Ureter (tissue), 1 donor: ENCODE data around the gene TRIL. TPM values are rescaled to one million over a fixed set of nuclear protein-coding genes. Genes with fewer than 3 reads are reported as not detected.

Source experiments
- DNase-seq: peaks from one replicate; pipeline ENCODE4 v3.0.0-alpha.2; 2020; ENCODE audit warnings: low spot score
- total RNA-seq: library from RNA; stranded (reverse); gene quantifications from one replicate; pipeline ENCODE4 v1.2.4, GENCODE V29; 2023
- donor health status: DM: yes; HTN: yes; CAD: no.

TRIL gene
- total RNA-seq, 1 donor from 2014 or later = 1.6 TPM

DNA sequence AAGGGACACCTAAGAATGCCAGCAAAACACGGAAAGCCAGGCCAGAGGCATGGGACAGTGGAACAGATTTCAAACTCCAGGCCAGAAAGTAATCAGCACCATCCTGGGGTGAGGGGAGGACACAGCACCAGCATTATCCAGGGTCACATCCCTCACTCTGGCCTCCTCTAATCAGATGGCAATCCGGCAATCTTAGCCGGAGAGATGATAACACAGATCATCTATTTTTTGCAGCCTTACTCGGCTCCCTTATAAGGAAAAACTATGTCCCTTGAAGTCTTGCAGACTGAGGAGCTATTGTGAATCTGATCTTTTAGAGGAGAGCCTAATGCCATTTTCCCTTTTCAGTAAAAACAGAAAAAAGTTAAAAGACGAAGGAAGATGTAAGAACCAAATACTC is 16.5 kb downstream of the TRIL start:
- no peak for DNase-seq

DNA sequence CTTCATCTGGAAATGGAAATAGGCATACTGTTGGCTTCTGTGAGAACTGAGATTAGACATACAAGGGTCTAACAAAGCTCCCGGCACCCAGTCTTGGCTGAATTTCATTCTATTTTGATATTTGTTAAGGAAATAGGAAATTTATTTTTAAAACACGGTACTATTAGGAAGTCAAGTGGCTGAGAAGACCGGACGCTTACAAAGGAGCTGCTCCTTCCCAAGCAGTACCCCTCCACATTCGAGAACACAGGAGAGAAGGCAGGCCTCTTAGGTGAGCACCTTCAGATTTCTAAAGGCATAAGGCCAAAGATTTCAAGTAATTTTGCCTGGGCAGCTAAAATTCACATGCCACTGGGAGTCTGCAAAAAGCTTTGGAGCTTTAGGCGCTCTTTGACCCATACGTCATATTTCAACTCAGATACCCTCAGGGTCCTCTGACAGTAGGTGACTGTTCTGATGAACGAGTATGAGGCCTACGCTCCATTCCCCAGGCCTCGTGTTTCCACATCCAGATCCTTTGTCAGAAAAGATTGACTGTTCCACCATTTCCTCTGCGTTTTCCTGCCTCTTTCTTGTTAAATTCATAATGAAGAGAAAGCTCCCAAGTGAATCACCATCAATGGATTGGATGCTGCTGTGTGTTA is 17.3 kb downstream of the TRIL start:
- DNase-seq = no peak

DNA sequence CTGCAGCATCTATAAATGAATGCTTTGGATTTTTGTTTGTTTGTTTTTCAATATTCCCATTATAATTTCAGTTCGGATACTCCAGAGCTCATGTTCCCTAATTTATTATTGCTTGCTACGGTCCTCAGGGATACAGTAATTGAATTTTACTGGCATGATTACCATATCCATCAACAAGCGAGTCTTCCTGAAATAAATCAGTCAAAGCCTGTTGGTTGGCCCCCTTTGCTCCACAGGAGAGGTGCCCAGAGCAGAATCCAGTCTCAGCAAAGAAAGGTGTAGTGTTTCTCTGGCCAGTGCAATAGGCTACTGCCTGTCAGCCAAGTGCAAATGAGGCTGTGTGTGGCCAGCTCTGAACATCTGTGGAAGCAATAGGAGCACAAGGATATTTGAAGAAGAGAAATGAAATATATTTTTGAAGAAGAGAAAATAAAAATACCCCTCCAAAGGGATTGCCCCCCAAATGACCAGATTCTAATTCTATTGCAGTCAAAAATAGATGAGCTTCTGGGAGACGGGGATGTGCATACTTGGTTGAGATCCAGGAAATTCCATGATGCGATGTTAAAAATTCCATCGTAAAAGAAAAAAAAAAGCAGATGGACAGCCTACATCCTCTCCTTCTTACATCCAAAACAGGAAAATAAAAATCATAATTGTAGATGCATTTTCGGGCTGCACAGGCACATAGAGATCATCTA is 18.1 kb downstream of the TRIL start:
- no peak for DNase-seq

DNA sequence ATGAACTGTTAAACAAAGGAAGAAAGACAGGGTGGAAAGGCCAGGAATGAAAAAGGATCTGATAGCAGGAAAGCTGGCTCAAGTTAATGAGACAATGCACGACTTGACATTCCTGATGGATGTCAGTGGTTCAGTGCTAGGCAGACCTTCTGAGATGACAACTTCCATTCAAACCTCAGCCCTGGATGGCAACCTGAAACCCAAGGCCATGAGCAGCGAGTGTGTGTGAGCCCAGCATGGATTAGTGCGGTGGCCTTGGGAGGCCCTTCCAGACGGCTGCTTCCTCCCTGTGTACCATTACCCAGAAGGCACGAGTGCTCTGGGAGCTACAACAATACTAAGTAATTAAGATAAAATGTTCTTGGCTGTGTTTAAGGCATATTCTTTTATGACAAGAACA is 18.8 kb downstream of the TRIL start:
- DNase-seq = no peak

DNA sequence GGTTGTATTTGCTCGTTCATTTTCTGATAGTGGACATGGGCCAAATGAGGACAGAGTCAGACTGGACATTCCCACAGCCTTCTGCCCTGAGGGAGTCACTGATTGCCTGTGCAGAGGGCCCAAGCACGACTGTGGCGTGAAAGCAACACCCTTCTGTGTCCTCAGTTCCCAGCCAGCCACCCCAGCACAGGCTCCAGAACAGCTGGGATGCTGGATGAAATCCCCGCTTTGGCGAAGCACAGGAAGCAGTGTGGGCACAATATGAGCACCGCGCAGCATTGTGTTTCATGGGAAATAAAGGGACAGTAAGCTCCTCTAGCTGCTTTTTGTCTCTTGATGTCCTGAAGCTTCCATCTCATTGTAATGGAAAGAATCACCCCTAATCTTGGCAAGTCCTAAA is 20.5 kb downstream of the TRIL start:
- DNase-seq = no peak

DNA sequence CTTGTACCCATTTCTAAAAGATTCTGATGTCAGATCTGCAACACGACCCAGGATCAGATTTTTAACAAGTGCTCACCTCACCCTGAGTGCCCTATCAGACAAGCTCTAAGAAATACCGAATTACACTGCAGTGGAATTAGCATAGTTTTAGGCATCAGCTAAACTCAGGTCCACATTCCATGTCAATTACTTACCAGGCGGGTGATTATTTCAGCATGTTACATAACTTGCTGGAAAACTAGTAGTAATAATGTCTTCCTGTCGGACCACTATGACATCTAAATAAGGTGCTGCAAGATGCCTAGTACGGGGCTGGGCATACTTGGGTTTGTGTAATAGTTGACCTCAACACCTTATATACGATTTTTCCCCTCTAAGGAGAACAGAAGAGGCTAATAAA is 21.0 kb downstream of the TRIL start:
- DNase-seq = no peak

DNA sequence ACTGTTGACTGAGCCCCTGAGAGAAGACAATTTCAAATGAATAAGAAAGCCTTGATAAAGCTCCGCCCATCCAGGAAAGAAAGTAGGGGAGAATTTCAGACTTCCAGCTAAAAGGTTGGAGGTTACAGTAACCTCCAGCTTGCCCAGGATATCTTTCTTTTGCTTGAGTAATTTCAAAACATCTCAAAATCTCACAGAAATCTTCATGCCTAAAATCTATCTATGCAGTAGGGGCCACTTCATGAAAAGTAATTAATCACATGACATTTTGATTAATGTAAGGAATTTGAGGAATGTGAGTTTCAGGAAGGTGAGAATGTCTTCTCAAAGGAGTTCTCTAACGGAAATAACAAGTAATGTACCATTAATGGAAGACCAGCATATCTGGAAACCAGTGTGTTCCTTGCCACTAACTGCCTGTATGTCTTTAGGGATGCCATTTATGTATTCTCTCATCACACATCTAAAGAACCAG is 24.2 kb downstream of the TRIL start:
- DNase-seq = no peak

DNA sequence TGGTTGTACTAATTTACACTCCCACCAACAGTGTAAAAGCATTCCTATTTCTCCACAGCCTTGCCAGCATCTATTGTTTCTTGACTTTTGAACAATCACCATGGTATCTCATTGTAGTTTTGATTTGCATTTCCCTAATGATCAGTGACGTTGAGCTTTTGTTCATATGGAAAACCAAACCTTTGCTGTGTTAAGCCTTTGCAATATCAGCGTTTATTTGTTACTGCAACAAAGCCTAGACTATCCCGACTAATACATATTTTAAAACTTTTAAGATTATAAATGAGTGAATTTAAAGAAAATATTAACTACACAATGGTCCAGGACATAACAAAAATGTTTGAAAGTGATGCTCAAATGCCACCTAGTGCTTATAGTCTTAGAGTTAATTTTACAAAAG is 26.6 kb downstream of the TRIL start:
- DNase-seq = no peak

DNA sequence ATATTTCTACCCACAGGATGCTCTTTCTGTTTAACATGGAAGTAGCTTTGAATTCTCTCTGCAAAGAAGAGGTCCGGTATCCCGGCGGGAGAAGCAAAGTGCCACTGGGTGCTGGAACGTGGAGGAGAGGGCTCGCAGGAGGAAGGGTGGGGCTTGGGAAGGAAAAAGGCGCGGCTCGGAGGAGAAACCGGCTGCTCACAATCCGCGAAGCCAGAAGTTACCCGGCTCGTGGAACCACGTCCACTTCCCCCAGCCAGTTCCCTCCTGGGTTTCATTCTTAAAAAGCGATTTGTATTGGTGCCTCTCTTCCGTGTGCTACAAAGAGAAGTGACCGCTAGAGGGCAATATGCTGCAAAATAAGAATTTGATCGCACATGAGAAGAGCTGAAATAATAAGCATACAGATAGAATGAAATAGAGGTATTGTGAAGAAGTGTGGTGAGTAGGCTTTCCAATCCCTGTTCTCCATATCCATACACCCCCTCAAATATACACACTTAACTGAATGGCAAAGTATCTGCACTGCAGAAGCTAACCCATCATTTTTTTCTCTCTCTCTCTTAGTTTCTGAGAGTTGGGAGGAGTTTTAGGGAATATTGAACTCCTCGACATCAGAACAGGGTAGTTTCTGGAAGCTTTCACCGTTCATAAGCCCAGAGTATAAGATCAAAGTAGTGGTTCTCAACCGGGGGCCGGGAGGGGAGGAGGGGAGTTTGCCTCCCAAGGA is 31.1 kb downstream of the TRIL start:
- peak; percentile 82 for DNase-seq

DNA sequence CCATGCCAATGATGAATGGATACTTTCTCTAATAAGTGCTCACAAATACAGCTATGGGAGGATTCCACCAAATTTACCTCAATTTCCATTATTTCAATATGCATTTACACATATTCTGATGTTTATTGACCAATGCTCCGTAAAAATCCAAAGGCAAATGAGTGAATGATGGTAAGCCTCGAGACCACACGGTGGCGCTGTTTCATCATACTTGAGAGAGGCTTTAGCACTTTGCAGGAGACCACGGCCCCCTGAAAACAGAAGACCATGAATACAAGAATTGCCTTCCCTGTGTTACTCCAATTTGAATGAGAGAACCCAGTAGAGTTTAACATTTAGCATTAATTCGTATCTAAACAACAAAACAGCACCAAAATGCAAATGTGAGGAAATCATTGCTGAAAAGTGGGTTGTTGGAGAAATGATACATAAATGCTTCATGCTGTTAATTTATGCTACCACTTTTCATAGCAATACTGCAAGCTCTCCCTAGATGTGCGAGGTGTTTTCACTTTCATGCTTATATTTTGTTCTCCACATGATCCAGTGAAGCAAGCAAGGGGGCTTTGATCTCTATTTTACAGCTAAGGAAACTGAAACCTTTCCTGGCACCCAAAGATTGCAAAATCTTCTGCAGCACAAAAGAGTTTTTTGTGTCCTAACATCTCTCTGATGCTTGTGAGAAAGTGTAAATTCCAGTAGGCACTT is 35.4 kb downstream of the TRIL start:
- DNase-seq = peak; percentile 66

DNA sequence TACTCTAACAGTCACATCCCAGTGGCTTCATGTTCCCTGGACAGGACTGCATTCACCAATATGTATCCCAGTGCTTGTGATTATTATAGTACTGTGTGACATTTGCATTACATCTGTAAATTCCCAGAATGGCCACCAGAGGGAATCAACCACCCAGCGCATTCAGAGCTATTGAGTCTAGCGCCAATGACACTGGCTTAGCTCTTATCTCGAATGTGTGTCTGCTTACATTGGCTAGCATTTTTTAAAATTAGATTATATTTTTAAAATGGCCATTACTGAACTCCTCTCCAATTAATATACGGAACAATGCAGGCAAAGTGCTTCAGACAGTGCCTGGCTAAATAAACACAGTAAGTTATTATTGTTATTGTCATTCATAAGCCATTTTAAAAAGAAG is 36.3 kb downstream of the TRIL start:
- peak; percentile 61 for DNase-seq

DNA sequence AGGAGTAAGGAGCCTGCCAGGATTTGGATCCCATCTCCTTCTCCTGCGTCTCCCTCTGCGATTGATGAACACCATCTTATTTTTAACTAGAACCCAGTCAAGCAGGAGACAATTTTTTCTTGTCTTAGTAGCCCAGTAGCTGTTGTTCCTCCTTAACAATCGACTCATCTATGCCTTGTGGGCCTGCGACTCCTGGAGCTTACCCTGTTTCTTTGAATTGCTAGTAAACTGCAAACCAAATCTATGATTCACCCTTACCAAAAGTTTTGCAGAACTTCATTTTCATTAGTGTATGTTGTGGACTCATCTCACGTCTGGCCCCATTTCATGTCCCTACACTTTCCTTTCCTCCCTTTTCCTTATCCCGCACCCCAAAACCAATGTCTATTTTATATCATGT is 37.7 kb downstream of the TRIL start:
- no peak for DNase-seq

DNA sequence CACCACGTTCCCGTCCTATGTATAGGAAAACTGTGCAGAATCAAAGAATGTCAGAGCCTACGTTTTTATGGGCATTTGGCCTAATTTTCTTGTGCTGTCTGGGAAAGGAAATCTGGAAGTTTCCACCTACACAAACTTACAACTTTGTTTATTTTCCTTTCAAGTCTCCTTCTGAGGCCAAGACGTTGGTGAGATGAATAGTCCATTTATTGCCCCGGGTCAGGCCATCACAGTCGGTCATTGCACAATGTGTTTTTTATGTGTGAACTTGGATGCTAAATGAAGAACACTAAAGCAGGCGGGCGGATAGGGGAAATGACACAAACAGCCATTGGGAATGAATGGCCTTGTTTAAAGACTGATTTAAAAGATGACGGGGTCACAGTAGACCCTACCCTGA is 38.6 kb downstream of the TRIL start:
- DNase-seq = no peak

DNA sequence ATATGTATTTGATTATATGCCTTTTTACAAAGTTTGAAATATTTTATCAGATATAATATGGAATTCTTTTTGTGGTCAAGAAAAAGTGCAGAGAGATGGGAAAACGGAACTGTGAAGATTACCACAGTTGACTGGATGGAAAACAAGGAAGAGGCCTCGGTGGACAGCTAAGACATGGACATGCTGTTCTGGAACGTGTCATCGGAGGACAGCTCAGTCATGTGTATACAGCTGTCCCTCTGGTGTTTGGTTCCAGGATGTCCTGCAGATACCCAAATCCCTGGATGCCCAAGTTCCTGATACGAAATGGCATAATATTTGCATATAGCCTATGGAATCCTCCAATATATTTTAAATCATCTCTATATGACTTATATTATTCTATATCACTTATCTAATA is 49.4 kb downstream of the TRIL start:
- DNase-seq = no peak

DNA sequence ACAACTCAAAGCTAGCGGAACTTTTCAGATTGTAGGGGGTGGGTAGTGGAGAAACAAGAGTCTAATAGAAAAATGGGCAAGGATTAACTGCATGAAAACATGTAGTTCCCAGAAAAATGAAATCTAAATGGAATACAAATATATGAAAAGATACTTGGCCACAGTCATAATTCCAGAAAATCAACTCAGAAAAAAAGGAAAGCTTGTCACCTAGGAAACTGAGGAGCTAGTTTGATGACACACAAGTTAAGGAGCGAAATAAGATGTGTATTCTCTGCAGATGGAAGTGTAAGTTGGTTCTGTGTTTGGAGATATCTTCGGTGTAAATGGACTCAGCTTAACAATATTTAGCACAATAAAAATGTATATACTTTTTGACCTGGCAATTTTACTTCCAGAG is 52.7 kb downstream of the TRIL start:
- DNase-seq = no peak

DNA sequence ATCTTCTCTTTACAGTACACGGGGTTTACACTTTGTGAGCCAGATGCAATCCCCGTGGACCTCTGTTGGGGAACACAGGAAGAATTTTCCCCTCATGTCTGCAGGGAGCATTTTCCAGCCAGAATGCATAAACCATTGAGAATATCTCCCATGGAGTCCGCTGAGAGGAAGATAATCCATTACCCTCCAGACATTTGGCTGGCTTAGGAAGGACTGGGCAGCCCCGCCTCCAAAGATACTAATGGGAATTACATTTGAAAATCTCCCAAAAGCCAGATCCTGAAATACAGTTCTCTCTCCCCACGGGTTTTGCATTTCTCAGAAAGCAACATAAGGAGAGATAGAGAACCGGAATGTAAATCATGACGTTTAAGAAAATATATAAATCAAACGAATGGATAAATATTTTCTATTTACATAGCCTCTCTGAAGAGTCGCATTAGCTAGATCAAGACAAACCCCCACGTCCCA is 53.5 kb downstream of the TRIL start:
- no peak for DNase-seq

DNA sequence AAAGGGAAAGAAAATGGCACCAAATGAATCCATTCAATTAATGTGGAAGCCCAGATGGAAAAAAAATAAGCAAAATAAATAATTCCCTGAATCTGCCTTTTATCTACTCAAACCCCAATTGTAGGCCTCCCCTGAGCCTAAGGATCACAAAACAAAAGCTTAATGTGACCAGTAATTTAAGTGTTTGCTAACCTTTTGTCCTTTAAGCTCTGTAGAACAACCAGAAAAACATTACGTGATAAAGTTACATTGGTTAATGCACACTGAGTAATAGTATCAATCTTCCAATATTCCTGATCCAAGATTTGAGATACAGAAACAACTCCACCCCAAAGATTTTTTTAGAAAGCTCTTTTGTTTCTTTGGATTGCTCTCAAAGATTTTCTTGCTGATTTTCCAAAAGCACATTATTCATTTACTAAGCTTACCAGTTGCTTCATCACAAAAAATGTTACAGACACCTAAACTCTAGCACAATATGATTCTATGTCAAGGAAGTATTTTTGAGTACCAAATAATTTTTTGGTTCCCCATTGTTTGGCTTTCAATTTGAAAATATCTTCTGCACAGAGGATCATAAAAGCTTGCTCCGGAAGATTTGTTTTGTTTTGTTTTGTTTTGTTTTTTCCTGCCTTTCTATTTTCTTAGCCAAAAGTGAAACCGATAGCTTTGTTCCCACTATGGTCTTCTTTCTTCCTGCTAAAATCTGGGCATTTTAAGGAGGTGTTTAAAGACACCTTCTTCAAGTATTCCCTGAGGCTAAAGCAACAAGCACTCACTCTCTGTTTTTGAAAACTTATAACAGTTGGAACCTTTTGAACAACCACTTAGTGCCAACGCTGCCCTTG is 54.2 kb downstream of the TRIL start:
- no peak for DNase-seq
